ENCODE results near the gene GRWD1. TPM values are rescaled to one million over a fixed set of nuclear protein-coding genes. Genes with fewer than 3 reads are reported as not detected.
"Not testable (repeated sequence)": the region's sequence is repeated elsewhere in the genome, so short reads cannot be mapped to it uniquely, and the experiment has no call there.

Gene GRWD1
- total and polyA plus RNA-seq, 4 donors = 10.5 to 29.9 (median 22.7) TPM

GRCh38 chr19:48481846-48482639, 36.3 kb downstream of the GRWD1 start:
- Histone ChIP-seq H3K27me3 (ENCODE audit: control insufficient read depth, insufficient read depth, low read length) (no peaks in the 10 kb centered on the region), H3K36me3 (ENCODE audit: control insufficient read depth, insufficient read depth, low read length) (peaks cover 49% of the 10 kb centered on the region), H3K4me1 (ENCODE audit: control insufficient read depth, insufficient read depth, low read length) (peaks cover 23% of the 10 kb centered on the region), H3K9me3 (ENCODE audit: control insufficient read depth, insufficient read depth, low read length) (no peaks in the 10 kb centered on the region), H3K4me3 (ENCODE audit: low read depth, low read length) (no peak overlapping the region), H3K27ac (ENCODE audit: low read depth, low read length) (no peak overlapping the region)
- DNase-seq (ENCODE audit: low read depth in 4 of 6, low spot score in 6 of 6) = no peak
- 72% methylated on average over 4 of the region's 7 CpGs for WGBS (ENCODE audit: insufficient coverage)

GRCh38 chr19:48483301-48483700, 37.5 kb downstream of the GRWD1 start:
- Histone ChIP-seq H3K27me3 (ENCODE audit: control insufficient read depth, insufficient read depth, low read length) (no peaks in the 10 kb centered on the region), H3K9me3 (ENCODE audit: control insufficient read depth, insufficient read depth, low read length) (no peaks in the 10 kb centered on the region), H3K4me1 (ENCODE audit: control insufficient read depth, insufficient read depth, low read length) (peaks cover 23% of the 10 kb centered on the region), H3K36me3 (ENCODE audit: control insufficient read depth, insufficient read depth, low read length) (peaks cover 43% of the 10 kb centered on the region), H3K4me3 (ENCODE audit: low read depth, low read length) (no peak overlapping the region), H3K27ac (ENCODE audit: low read depth, low read length) (no peak overlapping the region)
- DNase-seq (ENCODE audit: low read depth in 4 of 6, low spot score in 6 of 6) = no peak
- WGBS (ENCODE audit: insufficient coverage) = 38% methylated on average over 3 of the region's 3 CpGs

GRCh38 chr19:48484247-48484893, 38.6 kb downstream of the GRWD1 start:
- H3K4me3 ChIP-seq (ENCODE audit: low read depth, low read length) = no peak overlapping the region
- WGBS (ENCODE audit: insufficient coverage) = 86% methylated on average over 11 of the region's 16 CpGs
- H3K27ac ChIP-seq (ENCODE audit: low read depth, low read length) = no peak overlapping the region
- H3K36me3 ChIP-seq (ENCODE audit: control insufficient read depth, insufficient read depth, low read length) = peaks cover 39% of the 10 kb centered on the region
- no peak for DNase-seq (ENCODE audit: low read depth in 4 of 6, low spot score in 6 of 6)
- no peaks in the 10 kb centered on the region for H3K27me3 ChIP-seq (ENCODE audit: control insufficient read depth, insufficient read depth, low read length)
- H3K9me3 ChIP-seq (ENCODE audit: control insufficient read depth, insufficient read depth, low read length) = no peaks in the 10 kb centered on the region
- peaks cover 23% of the 10 kb centered on the region for H3K4me1 ChIP-seq (ENCODE audit: control insufficient read depth, insufficient read depth, low read length)

- H3K9me3 ChIP-seq (ENCODE audit: control insufficient read depth, insufficient read depth, low read length) = no peaks in the 10 kb centered on the region
- WGBS (ENCODE audit: insufficient coverage) = 70% methylated on average over 26 of the region's 37 CpGs
- H3K27me3 ChIP-seq (ENCODE audit: control insufficient read depth, insufficient read depth, low read length) = no peaks in the 10 kb centered on the region
- no peak overlapping the region for H3K27ac ChIP-seq (ENCODE audit: low read depth, low read length)
- H3K4me3 ChIP-seq (ENCODE audit: low read depth, low read length) = no peak overlapping the region
- peaks cover 24% of the 10 kb centered on the region for H3K4me1 ChIP-seq (ENCODE audit: control insufficient read depth, insufficient read depth, low read length)
- peaks cover 40% of the 10 kb centered on the region for H3K36me3 ChIP-seq (ENCODE audit: control insufficient read depth, insufficient read depth, low read length)
- no peak for DNase-seq (ENCODE audit: low read depth in 4 of 6, low spot score in 6 of 6)
Measured at GRCh38 chr19:48484931-48485612, 39.3 kb downstream of the GRWD1 start.

GRCh38 chr19:48486706-48487105, 40.9 kb downstream of the GRWD1 start:
- WGBS (ENCODE audit: insufficient coverage) = 80% methylated on average over 1 of the region's 10 CpGs
- Histone ChIP-seq H3K4me1 (ENCODE audit: control insufficient read depth, insufficient read depth, low read length) (peaks cover 23% of the 10 kb centered on the region), H3K36me3 (ENCODE audit: control insufficient read depth, insufficient read depth, low read length) (peaks cover 47% of the 10 kb centered on the region)
- H3K27ac ChIP-seq (ENCODE audit: low read depth, low read length); H3K27me3 ChIP-seq (ENCODE audit: control insufficient read depth, insufficient read depth, low read length); DNase-seq (ENCODE audit: low read depth in 4 of 6, low spot score in 6 of 6); H3K4me3 ChIP-seq (ENCODE audit: low read depth, low read length); H3K9me3 ChIP-seq (ENCODE audit: control insufficient read depth, insufficient read depth, low read length): not testable (repeated sequence)

GRCh38 chr19:48487544-48487943, 41.8 kb downstream of the GRWD1 start:
- peaks cover 29% of the 10 kb centered on the region for H3K4me1 ChIP-seq (ENCODE audit: control insufficient read depth, insufficient read depth, low read length)
- H3K9me3 ChIP-seq (ENCODE audit: control insufficient read depth, insufficient read depth, low read length) = no peaks in the 10 kb centered on the region
- no peak overlapping the region for H3K4me3 ChIP-seq (ENCODE audit: low read depth, low read length)
- peaks cover 45% of the 10 kb centered on the region for H3K36me3 ChIP-seq (ENCODE audit: control insufficient read depth, insufficient read depth, low read length)
- no peak overlapping the region for H3K27ac ChIP-seq (ENCODE audit: low read depth, low read length)
- 82% methylated on average over 6 of the region's 6 CpGs for WGBS (ENCODE audit: insufficient coverage)
- no peak for DNase-seq (ENCODE audit: low read depth in 4 of 6, low spot score in 6 of 6)
- peaks cover 7% of the 10 kb centered on the region for H3K27me3 ChIP-seq (ENCODE audit: control insufficient read depth, insufficient read depth, low read length)

- no peak for DNase-seq (ENCODE audit: low read depth in 4 of 6, low spot score in 6 of 6)
- Histone ChIP-seq H3K4me3 (ENCODE audit: low read depth, low read length) (no peak overlapping the region), H3K4me1 (ENCODE audit: control insufficient read depth, insufficient read depth, low read length) (peaks cover 33% of the 10 kb centered on the region), H3K9me3 (ENCODE audit: control insufficient read depth, insufficient read depth, low read length) (no peaks in the 10 kb centered on the region), H3K27ac (ENCODE audit: low read depth, low read length) (no peak overlapping the region), H3K36me3 (ENCODE audit: control insufficient read depth, insufficient read depth, low read length) (peaks cover 44% of the 10 kb centered on the region), H3K27me3 (ENCODE audit: control insufficient read depth, insufficient read depth, low read length) (peaks cover 7% of the 10 kb centered on the region)
- WGBS (ENCODE audit: insufficient coverage) = 89% methylated on average over 5 of the region's 8 CpGs
Measured at GRCh38 chr19:48487948-48488347, 42.2 kb downstream of the GRWD1 start.

GRCh38 chr19:48488478-48488877, 42.7 kb downstream of the GRWD1 start:
- not testable (repeated sequence) for H3K27ac ChIP-seq (ENCODE audit: low read depth, low read length); H3K9me3 ChIP-seq (ENCODE audit: control insufficient read depth, insufficient read depth, low read length); DNase-seq (ENCODE audit: low read depth in 4 of 6, low spot score in 6 of 6); H3K4me3 ChIP-seq (ENCODE audit: low read depth, low read length); H3K27me3 ChIP-seq (ENCODE audit: control insufficient read depth, insufficient read depth, low read length)
- WGBS (ENCODE audit: insufficient coverage) = 88% methylated on average over 3 of the region's 7 CpGs
- H3K4me1 ChIP-seq (ENCODE audit: control insufficient read depth, insufficient read depth, low read length) = peaks cover 37% of the 10 kb centered on the region
- H3K36me3 ChIP-seq (ENCODE audit: control insufficient read depth, insufficient read depth, low read length) = peaks cover 44% of the 10 kb centered on the region

- Histone ChIP-seq H3K4me1 (ENCODE audit: control insufficient read depth, insufficient read depth, low read length) (peaks cover 43% of the 10 kb centered on the region), H3K4me3 (ENCODE audit: low read depth, low read length) (no peak overlapping the region), H3K27ac (ENCODE audit: low read depth, low read length) (no peak overlapping the region), H3K9me3 (ENCODE audit: control insufficient read depth, insufficient read depth, low read length) (no peaks in the 10 kb centered on the region), H3K36me3 (ENCODE audit: control insufficient read depth, insufficient read depth, low read length) (peaks cover 41% of the 10 kb centered on the region), H3K27me3 (ENCODE audit: control insufficient read depth, insufficient read depth, low read length) (peaks cover 7% of the 10 kb centered on the region)
- WGBS (ENCODE audit: insufficient coverage) = 28% methylated on average over 16 of the region's 19 CpGs
- DNase-seq (ENCODE audit: low read depth in 4 of 6, low spot score in 6 of 6) = peak in 2 of 6 donors; percentile 56 to 67
Measured at GRCh38 chr19:48489608-48490216, 43.9 kb downstream of the GRWD1 start.

Measured in spinal cord (tissue), 10 donors.